HL-60 (cell line): ENCODE data around the gene CSTF1.

Experiments used
- GABPA ChIP-seq: IDR thresholded peaks from 2 replicates; pipeline ENCODE4 v1.6.1; 2012; ENCODE audit warnings: low read depth
- POLR2AphosphoS5 ChIP-seq: IDR thresholded peaks from 2 replicates; pipeline ENCODE4 v1.6.1; 2012; ENCODE audit warnings: low read depth
- SPI1 ChIP-seq: IDR thresholded peaks from 2 replicates; pipeline ENCODE4 v1.6.1; 2012; ENCODE audit warnings: low read depth, mild to moderate bottlenecking, borderline replicate concordance
- TF ChIP-seq, protein P1 (sequence below): IDR thresholded peaks from one replicate; pipeline ENCODE4 v1.5.1; 2011; ENCODE audit warnings: low read length, control low read depth, inconsistent platforms; ENCODE audit not compliant: insufficient read depth
- TF ChIP-seq, protein P2 (sequence below): IDR thresholded peaks from 2 replicates; pipeline ENCODE4 v1.6.1; 2012; ENCODE audit warnings: low read depth; ENCODE audit not compliant: insufficient replicate concordance

GRCh38 chr20:56388882-56389281 lies 3.6 kb upstream of the CSTF1 start:
- TF ChIP-seq, protein P1, sequence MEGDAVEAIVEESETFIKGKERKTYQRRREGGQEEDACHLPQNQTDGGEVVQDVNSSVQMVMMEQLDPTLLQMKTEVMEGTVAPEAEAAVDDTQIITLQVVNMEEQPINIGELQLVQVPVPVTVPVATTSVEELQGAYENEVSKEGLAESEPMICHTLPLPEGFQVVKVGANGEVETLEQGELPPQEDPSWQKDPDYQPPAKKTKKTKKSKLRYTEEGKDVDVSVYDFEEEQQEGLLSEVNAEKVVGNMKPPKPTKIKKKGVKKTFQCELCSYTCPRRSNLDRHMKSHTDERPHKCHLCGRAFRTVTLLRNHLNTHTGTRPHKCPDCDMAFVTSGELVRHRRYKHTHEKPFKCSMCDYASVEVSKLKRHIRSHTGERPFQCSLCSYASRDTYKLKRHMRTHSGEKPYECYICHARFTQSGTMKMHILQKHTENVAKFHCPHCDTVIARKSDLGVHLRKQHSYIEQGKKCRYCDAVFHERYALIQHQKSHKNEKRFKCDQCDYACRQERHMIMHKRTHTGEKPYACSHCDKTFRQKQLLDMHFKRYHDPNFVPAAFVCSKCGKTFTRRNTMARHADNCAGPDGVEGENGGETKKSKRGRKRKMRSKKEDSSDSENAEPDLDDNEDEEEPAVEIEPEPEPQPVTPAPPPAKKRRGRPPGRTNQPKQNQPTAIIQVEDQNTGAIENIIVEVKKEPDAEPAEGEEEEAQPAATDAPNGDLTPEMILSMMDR = no peak
- TF ChIP-seq POLR2AphosphoS5 = no peak
- no peak for TF ChIP-seq GABPA
- TF ChIP-seq, protein P2, sequence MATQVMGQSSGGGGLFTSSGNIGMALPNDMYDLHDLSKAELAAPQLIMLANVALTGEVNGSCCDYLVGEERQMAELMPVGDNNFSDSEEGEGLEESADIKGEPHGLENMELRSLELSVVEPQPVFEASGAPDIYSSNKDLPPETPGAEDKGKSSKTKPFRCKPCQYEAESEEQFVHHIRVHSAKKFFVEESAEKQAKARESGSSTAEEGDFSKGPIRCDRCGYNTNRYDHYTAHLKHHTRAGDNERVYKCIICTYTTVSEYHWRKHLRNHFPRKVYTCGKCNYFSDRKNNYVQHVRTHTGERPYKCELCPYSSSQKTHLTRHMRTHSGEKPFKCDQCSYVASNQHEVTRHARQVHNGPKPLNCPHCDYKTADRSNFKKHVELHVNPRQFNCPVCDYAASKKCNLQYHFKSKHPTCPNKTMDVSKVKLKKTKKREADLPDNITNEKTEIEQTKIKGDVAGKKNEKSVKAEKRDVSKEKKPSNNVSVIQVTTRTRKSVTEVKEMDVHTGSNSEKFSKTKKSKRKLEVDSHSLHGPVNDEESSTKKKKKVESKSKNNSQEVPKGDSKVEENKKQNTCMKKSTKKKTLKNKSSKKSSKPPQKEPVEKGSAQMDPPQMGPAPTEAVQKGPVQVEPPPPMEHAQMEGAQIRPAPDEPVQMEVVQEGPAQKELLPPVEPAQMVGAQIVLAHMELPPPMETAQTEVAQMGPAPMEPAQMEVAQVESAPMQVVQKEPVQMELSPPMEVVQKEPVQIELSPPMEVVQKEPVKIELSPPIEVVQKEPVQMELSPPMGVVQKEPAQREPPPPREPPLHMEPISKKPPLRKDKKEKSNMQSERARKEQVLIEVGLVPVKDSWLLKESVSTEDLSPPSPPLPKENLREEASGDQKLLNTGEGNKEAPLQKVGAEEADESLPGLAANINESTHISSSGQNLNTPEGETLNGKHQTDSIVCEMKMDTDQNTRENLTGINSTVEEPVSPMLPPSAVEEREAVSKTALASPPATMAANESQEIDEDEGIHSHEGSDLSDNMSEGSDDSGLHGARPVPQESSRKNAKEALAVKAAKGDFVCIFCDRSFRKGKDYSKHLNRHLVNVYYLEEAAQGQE = no peak
- no peak for TF ChIP-seq SPI1
